Spleen (tissue), 7 donors: ENCODE measurements around the gene TBL1XR1.

Experiments
- POLR2A ChIP-seq, 3 donors: fragments of 450-650 bp; IDR thresholded peaks; one replicate each; pipeline ENCODE4 v1.5.1; 2017; ENCODE audit warnings: antibody characterized with exemption in 3 of 3, mild to moderate bottlenecking in 1 of 3
- POLR2AphosphoS5 ChIP-seq, 3 donors: sonication (generic); formaldehyde crosslinking; IDR thresholded peaks; one replicate each; pipeline ENCODE4 v1.5.1; 2017; ENCODE audit warnings: antibody characterized with exemption in 3 of 3
- TF ChIP-seq, protein P1 (sequence below), 11 experiments: fragments of 200-600 bp in 7 of 11; fragments of 450-650 bp in 4 of 11; sonication (generic) in 4 of 11; IDR thresholded peaks in 8 of 11; conservative IDR thresholded peaks in 3 of 11; 1 replicate in 7 of 11; 2 replicates in 4 of 11; pipeline versions ENCODE4 v1.4.0 to v1.8.0; 2016 to 2021; ENCODE audit warnings: antibody characterized with exemption in 11 of 11, inconsistent platforms in 4 of 11, mild to moderate bottlenecking in 1 of 11
- donor health status: DM: no; HTN: no; CAD: no; lungs with moderate emphysema.
- donor health status: DM: no; HTN: no; CAD: no.
- donor health status: DM: no; HTN: no; CAD: no.

DNA sequence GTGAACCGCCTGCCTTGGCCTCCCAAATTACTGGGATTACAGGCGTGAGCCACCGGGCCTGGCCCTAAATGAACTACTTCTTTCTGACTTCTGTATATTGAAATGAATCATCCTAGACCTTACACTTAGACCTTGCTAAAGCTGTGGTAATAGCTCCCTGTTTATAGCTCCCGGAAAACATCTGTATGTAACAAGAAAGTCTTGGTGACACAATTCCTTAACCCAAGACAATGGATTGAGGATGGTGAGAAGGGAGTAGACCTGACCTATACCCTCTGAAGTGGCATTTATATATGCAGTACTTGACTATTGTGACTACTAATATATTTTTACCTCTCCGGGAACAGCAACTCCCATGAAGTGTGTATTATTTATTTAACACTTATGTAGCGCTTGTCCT is 48.0 kb upstream of the TBL1XR1 start:
- TF ChIP-seq, protein P1, sequence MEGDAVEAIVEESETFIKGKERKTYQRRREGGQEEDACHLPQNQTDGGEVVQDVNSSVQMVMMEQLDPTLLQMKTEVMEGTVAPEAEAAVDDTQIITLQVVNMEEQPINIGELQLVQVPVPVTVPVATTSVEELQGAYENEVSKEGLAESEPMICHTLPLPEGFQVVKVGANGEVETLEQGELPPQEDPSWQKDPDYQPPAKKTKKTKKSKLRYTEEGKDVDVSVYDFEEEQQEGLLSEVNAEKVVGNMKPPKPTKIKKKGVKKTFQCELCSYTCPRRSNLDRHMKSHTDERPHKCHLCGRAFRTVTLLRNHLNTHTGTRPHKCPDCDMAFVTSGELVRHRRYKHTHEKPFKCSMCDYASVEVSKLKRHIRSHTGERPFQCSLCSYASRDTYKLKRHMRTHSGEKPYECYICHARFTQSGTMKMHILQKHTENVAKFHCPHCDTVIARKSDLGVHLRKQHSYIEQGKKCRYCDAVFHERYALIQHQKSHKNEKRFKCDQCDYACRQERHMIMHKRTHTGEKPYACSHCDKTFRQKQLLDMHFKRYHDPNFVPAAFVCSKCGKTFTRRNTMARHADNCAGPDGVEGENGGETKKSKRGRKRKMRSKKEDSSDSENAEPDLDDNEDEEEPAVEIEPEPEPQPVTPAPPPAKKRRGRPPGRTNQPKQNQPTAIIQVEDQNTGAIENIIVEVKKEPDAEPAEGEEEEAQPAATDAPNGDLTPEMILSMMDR (IDR thresholded peaks at IDR 0.05 in 8 of 11, conservative IDR thresholded peaks at IDR 0.05 in 3 of 11): no peak
- TF ChIP-seq POLR2A (IDR thresholded peaks at IDR 0.05) (no peak), POLR2AphosphoS5 (IDR thresholded peaks at IDR 0.05) (no peak)
